GM19324 (cell line): Measurements from ENCODE around the gene ETF1.
"Not testable (repeated sequence)": the region's sequence is repeated elsewhere in the genome, so short reads cannot be mapped to it uniquely, and the experiment has no call there.

Experiments
- ATAC-seq: cut with Tn5 transposase; IDR thresholded peaks from one replicate; pipeline ENCODE4 v1.9.1; 2021; ENCODE audit warnings: mild to moderate bottlenecking, moderate library complexity; ENCODE audit not compliant: unreplicated experiment, low FRiP score

The ETF1 gene

DNA sequence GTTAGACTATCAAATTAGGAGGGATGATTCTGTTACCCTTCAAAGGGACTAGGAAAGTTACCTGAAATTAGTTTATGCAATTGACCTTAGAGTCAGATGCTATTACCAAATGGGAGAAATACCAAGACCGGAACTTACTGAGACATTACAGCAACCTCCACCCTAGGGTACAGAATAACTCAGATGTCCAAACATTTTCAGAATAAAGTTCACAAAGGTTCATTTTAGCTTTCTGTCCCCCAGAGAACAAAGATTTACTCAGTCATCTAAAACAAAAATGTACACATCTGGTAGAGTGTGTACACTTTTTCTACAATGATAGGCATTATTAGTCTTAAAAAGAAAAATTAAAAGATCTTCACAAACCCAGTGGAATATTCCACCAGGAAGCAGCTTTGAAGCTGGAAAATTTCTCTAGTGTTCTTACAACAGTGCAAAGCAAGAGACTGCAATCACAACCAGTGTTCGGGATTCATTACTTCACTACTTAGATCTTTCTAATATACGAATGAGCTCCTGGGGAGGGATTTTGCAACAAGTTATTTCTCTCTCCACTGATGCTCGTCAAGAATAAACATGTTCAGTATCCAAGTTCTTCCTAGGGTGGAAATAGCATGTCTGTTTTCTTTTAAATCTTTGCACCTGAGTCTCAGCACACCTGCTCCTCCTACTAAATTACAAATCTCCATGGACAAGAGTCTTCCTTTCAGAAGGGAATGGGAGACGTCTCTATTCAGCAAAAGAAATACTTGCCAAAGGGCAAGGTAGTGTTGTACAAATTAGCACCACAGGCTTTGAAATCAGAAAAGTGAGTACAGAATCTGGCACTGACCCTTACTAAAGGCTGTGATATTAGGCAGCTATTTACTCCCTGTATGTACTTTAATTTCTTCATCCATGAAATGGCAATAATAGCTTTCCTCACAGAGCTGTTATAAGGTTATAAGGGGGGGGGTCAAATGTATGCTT is 8.8 kb downstream of the ETF1 start:
- no peak for ATAC-seq

DNA sequence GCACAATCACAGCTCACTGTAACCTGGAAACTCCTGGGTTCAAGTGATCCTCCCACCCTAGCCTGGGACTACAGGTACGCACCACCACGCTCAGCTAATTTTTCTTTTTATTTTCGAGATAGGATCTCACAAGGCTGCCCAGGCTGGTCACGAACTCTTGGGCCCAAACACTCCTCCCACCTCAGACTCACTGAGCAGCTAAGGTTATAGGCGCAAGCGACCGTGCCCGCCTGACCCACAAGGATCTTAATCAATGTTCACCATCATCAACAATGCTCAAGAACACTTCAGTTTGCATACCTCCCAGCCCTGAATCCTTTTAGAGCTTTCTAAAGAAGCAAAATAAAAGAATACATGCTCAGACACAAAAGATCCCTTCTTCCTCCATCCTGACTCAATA is 13.2 kb downstream of the ETF1 start:
- no peak for ATAC-seq

DNA sequence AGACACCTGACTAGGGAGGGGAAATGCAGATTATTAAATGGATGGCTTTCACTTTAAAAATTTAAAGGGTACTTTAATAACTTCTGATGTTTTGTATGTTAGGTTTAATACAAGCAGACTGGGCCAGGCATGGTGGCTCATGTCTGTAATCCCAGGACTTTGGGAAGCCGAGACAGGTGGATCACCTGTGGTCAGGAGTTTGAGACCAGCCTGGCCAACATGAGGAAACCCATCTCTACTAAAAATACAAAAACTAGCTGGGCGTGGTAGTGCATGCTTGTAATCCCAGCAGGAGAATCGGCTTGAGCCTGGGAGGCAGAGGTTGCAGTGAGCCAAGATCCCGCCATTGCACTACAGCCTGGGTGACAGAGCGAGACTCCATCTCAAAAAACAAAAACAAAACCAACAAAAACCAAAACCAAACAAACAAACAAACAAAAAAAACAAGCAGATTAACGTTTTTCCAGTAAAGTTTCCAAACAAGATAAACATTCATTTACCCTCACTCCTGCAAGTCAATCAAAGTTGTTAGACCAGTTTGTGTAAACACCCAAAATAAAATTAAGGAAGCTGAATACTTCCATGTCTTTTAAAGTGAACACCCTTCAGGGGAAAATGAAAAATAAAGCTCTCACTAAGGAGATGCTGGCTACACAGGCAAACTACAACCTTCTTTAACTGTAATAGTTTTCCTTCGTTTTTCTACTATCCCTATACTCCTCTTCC is 14.1 kb downstream of the ETF1 start:
- no peak for ATAC-seq

- ATAC-seq: no peak
Observed at GRCh38 chr5:138528208-138528607, 14.8 kb downstream of the ETF1 start.

DNA sequence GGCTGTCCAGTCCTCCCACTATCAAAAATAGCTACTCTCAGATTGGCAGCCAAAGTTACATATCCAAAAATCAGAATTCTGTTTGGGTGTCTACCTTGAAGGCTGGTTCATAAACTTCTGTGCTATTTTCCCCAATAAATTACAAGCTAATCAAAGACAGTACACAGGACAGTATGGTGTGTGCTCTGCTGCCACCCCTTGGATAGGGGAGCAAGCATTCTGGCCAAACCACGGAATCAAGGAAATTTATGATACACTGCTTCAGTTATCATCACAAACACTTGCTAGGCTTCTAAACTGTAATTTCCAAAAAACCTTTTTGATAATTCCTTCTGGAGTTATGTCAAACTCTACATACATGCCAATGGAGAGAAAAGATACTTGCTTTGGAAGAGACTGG is 15.9 kb downstream of the ETF1 start:
- ATAC-seq: no peak

GRCh38 chr5:138523406-138523805 is 19.6 kb downstream of the ETF1 start:
- no peak for ATAC-seq

DNA sequence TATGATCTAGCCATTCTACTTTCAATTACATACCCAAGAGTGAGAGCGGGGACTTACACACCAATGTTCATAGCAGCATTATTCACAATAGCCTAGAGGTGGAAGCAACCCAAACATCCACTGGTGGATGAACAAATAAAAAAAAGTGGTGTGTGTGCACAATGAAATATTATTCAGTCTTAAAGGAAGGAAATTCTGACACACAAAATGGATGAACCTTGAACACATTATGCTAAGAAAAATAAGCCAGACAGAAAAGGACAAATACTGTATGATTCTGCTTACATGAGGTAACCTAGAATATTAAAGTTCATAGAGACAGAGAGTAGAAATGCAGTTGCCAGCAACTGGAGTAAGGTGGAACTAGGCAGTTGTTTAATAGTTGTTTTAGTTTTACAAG is 22.1 kb downstream of the ETF1 start:
- no peak for ATAC-seq

GRCh38 chr5:138517437-138517836 is 25.6 kb downstream of the ETF1 start:
- ATAC-seq: no peak

DNA sequence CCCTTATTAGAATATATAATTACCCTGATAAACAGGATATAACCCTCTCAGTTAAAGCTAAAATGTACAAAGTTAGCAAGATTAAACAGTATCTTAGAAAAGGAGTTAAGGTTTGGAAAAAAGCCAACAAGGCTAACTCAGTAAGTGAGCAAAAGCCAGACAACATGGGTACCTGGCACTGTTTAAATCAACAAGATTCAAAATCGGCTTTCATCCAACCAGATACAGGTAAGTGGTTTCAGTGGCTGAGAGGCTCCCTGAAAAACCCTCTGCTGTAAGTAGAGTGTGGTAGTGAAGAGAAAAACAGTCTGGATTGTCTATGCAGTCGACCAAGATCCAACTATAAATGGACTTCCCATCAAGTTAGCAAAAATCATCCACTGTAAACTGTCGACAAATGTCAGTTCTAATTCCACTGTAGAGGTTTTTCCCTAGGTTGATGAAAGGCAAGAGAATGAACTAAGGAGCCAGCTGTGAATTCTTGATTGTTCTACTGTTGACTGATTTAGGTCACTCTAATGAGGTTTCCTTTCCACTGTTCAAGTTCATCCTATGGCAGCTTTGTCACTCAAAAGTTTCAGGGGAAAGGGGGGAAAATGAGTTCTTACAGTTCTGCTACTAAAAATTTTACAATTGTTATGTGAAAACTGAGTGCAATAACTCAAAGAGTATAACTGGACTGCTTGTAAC is 27.3 kb downstream of the ETF1 start:
- ATAC-seq: no peak

DNA sequence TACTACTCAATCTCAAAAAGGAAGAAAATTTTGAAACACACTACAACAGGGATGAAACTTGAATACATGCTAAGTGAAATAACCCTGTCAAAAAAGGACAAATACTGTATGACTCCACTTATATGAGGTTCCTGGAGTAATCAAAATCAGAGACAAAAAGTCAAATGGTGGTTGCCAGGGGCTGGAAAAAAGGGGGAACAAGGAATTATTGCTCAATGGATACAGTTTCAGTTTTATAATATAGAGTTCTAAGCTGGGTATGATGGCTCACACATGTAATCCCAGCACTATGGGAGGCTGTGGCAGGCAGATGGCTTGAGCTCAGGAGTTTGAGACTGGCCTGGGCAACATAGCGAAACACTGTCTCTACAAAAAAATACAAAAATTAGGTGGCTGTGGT is 29.0 kb downstream of the ETF1 start:
- ATAC-seq: no peak

DNA sequence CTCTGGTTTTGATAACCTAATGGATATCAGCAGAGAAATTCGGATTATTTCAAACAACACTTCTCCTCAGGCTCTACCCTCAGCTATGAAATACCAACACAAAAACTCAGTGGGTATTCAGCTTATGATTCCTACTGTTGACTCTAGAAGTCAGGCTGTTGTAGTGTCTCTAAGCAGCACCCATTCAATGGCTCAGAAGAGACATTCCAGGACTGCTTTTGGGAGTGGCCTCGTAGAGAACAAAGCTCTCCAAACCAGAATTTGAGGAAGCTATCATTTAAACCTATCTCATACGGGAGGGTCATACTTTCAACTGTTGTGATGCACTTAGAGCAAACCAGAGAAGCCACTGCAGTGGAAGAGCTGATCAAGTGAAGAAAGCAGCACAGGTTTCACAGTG is 34.1 kb downstream of the ETF1 start:
- no peak for ATAC-seq

GRCh38 chr5:138507485-138507884 is 35.6 kb downstream of the ETF1 start:
- not testable (repeated sequence) for ATAC-seq

DNA sequence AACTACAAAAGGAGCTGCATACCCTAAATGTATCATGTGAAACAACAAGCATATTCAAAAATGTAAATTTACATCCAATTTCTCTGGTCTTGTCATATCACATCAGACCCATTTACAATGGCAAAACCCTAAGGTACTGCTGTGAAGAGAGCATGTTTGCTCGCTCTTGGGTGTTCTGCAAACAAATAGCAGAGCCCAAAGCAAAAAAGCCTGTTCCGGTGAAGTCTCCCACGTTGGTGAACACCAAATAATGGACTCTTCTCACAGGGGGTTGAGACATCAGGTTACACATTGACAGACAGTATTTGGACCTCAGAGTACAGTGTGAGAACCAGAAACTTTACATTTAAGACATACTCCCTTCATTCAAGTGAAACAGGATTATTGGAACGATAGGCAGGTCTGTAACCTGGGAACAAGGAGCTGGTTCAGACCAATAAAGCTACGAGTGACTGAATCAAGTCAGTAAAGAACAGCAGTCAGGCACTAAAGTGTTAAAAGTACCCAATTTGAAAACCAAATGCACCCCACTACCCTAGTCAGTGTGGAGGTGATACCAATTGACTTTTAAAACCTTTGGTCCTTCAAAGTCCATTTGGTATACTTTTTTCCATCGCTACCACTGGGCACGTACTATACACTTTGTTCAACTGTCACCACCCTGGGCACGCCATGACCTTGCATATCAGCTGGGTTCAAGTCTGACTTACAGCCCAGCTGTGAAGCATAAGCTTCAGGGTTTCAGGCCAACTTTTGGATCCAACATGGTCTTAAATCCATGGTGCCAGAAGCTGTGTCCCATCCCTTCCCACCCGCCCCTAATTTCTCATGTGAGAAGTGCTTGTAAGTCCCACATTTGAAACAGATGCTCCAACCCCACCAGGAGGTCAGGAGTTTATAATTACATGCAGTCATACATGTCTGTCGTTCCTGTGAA is 36.4 kb downstream of the ETF1 start:
- no peak for ATAC-seq

- ATAC-seq: no peak
Observed at GRCh38 chr5:138504799-138505198, 38.2 kb downstream of the ETF1 start.

DNA sequence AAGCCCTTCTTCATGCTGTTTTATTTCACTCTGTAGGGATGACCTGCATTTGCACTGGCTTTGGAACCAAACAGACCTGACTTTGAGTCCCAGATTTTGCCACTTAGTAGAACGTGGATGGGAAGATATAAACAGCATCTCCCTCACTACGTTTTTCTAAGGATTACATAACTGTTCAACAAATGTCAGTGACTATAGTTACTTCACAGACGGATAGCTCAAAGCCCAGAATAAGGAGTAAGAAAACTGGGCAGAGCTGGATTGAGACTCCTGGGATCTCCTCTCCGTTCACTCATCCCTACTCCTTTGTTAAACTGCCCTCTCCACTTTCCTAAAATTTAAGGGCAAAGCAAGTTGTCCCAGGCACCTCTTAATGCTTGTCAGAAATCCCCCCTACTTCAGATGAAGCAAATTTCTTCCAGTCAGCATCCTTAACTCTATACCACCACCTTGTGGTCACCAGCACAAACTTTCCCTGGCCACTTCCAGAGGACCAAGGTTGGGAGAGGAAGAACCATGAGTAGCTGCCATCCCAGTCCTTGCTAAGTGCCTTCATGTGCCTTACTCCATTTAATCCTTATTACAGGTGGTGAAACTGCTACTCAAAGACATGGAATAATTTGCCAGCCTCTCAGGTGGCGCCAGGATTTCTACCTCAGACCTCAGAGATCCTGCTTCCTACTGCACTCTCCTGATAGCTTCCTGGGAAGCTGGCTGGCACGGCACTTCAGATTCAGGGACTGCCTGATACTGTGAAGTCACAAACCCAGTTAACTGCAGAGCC is 39.4 kb downstream of the ETF1 start:
- ATAC-seq: no peak

DNA sequence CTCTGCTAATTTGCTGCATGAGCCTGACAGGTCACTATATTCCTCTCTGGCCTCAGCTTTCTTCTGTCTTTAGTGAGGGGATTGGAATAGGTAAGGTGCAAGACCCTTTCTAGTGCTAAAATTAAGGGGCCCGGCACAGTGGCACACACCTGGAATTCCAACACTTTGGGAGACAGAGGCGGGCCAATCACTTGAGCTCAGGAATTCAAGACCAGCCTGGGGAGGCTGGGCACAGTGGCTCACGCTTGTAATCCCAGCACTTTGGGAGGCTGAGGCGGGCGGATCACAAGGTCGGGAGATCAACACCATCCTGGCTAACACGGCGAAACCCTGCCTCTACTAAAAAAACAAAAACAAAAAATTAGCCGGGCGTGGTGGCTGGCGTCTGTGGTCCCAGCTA is 40.5 kb downstream of the ETF1 start:
- ATAC-seq: no peak

GRCh38 chr5:138502121-138502520 is 40.9 kb downstream of the ETF1 start:
- no peak for ATAC-seq

GRCh38 chr5:138498376-138498775 is 44.7 kb downstream of the ETF1 start:
- no peak for ATAC-seq

GRCh38 chr5:138495351-138495750 is 47.7 kb downstream of the ETF1 start:
- ATAC-seq: no peak
